ENCODE data around the gene ADAMTS2.

Gene ADAMTS2

DNA sequence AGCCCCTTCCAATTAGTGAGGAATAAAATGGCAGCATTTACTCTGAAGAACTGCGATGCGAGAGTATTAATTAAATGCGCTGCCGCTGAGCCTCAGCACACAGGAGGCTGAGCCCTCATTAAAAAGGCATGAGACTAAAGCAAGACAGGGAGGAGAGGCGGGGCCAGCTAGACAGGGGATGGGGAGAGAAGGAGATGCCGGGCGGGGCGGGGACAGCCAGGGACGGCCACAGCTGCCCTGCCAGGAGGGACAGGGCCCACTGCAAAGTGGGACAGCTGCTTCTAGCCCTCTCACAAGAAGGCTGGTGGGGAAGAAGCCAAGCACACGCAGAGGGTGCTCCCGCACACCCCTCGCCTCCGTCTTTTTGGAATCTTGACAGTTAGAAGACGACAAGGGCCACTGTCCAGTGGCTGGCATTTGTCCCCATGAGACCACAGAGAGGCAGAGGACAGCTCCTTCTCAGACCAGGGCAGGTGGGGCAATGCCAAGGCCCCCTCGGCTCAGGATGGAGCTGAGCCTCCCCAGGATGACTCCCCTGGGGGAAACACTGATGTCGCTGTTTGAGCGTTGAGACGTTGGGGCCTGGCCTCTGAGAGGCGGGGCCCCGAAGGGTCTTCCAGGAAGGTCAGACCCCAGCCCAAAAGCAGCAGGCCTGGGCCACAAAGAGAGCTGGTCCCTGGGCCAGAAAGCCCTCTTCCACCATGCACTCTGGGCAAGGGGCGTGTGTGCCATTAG is 26.9 kb downstream of the ADAMTS2 start:
- Histone ChIP-seq H3K79me2 (ENCODE audit: insufficient read depth, low read length) (no peaks in the 10 kb centered on the region), H3K36me3 (ENCODE audit: low read length) (no peaks in the 10 kb centered on the region), H3K9me3 (ENCODE audit: insufficient read depth, low read length) (no peaks in the 10 kb centered on the region), H2AFZ (ENCODE audit: low read depth, low read length, severe bottlenecking) (no peak overlapping the region), H3K27me3 (ENCODE audit: low read length) (no peaks in the 10 kb centered on the region), H4K20me1 (ENCODE audit: low read depth, low read length) (no peaks in the 10 kb centered on the region), H3K9me2 (replicated peaks; ENCODE audit: insufficient read depth, low read length) (no peaks in the 10 kb centered on the region), H3K9ac (ENCODE audit: low read length) (no peak overlapping the region), H3K4me3 (ENCODE audit: insufficient read depth, low read length, poor library complexity, severe bottlenecking) (no peak overlapping the region), H3K27ac (ENCODE audit: low read depth, low read length) (no peak overlapping the region), H3F3A (ENCODE audit: insufficient read depth) (no peaks in the 10 kb centered on the region), H3K4me2 (ENCODE audit: low read depth, low read length, poor library complexity, severe bottlenecking) (no peak overlapping the region)
- TF ChIP-seq CTCF (IDR thresholded peaks at IDR 0.05; ENCODE audit: insufficient read depth, low read length, poor library complexity, severe bottlenecking), result no peak
- TF ChIP-seq EZH2phosphoT487 (conservative IDR thresholded peaks at IDR 0.05; ENCODE audit: low read length), result no peak

DNA sequence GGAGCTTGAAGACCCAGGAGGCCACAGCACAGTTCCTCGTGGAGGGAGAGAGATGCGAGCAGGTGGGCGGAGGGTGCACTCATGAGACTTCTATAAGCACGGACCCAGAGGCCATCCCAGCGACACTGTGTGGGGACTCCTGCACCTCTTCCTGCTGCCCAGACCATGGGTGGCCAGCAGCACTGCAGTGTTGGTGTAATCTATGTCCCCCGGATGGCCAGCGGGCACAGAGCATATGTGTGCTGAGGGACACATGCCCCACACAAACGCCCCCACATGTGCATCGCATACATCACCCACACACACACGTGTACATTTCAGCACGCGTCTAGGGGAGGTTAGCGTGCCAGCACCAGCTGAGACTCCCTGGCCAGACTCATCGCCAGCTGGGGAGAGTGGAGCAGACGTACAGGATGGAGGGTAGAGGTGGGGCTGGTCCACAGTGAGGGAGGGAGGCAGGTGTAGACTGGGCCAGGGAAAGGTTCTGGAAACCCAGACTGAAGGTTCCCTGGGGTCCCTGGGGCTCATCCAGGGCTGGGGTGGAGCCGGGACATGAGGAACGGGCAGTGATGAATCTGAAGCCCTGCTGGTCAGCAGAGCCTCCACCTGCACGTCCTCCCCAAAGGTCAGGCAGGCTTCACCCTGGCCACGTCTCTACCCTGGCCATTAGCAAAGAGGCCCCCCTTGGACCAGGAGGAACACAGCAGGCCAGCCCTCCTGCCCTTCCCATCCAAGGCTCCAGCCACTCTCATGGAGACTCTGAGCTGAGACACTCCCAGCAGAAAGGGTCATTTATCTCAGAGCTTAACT is 27.6 kb downstream of the ADAMTS2 start:
- Histone ChIP-seq H4K20me1 (ENCODE audit: low read depth, low read length) (no peaks in the 10 kb centered on the region), H3K9me2 (replicated peaks; ENCODE audit: insufficient read depth, low read length) (no peaks in the 10 kb centered on the region), H2AFZ (ENCODE audit: low read depth, low read length, severe bottlenecking) (no peak overlapping the region), H3K36me3 (ENCODE audit: low read length) (no peaks in the 10 kb centered on the region), H3K9ac (ENCODE audit: low read length) (no peak overlapping the region), H3K27ac (ENCODE audit: low read depth, low read length) (no peak overlapping the region), H3K4me2 (ENCODE audit: low read depth, low read length, poor library complexity, severe bottlenecking) (no peak overlapping the region), H3K27me3 (ENCODE audit: low read length) (no peaks in the 10 kb centered on the region), H3K79me2 (ENCODE audit: insufficient read depth, low read length) (no peaks in the 10 kb centered on the region), H3K4me3 (ENCODE audit: insufficient read depth, low read length, poor library complexity, severe bottlenecking) (no peak overlapping the region), H3K9me3 (ENCODE audit: insufficient read depth, low read length) (no peaks in the 10 kb centered on the region), H3F3A (ENCODE audit: insufficient read depth) (no peaks in the 10 kb centered on the region)
- TF ChIP-seq EZH2phosphoT487 (conservative IDR thresholded peaks at IDR 0.05; ENCODE audit: low read length), result no peak
- no peak for TF ChIP-seq CTCF (IDR thresholded peaks at IDR 0.05; ENCODE audit: insufficient read depth, low read length, poor library complexity, severe bottlenecking)

DNA sequence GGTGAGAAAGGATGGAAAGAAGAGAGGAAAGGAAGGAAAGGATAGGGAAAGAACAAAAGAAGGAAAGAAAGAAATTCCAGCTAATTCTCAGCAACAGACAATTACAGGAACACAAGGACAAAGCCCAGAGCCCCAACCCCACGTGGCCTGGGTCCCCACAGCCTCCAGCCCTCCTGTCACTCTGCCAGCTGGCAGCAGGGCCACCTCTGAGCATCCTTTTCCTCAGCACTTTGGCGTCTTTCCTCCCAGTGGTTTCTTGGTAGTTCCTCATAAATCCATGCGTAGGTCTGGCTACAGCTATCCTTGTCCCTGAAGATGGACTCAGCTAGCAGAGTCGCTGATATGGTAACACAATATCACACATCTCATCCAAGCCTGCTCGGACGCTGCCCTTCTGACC is 28.3 kb downstream of the ADAMTS2 start:
- no peaks in the 10 kb centered on the region for H3K79me2 ChIP-seq (ENCODE audit: insufficient read depth, low read length)
- no peak for TF ChIP-seq CTCF (IDR thresholded peaks at IDR 0.05; ENCODE audit: insufficient read depth, low read length, poor library complexity, severe bottlenecking)
- no peak overlapping the region for H3K4me2 ChIP-seq (ENCODE audit: low read depth, low read length, poor library complexity, severe bottlenecking)
- no peaks in the 10 kb centered on the region for H3K27me3 ChIP-seq (ENCODE audit: low read length)
- H2AFZ ChIP-seq (ENCODE audit: low read depth, low read length, severe bottlenecking), result no peak overlapping the region
- no peak overlapping the region for H3K4me3 ChIP-seq (ENCODE audit: insufficient read depth, low read length, poor library complexity, severe bottlenecking)
- no peaks in the 10 kb centered on the region for H3K36me3 ChIP-seq (ENCODE audit: low read length)
- H3K9me3 ChIP-seq (ENCODE audit: insufficient read depth, low read length), result no peaks in the 10 kb centered on the region
- H3K9me2 ChIP-seq (replicated peaks; ENCODE audit: insufficient read depth, low read length), result no peaks in the 10 kb centered on the region
- no peaks in the 10 kb centered on the region for H4K20me1 ChIP-seq (ENCODE audit: low read depth, low read length)
- H3F3A ChIP-seq (ENCODE audit: insufficient read depth), result no peaks in the 10 kb centered on the region
- no peak overlapping the region for H3K27ac ChIP-seq (ENCODE audit: low read depth, low read length)
- no peak overlapping the region for H3K9ac ChIP-seq (ENCODE audit: low read length)
